Endothelial cell (in vitro differentiated cells): ENCODE measurements around the gene CACNA2D3. TPM values are rescaled to one million over a fixed set of nuclear protein-coding genes. Genes with fewer than 3 reads are reported as not detected.

Experiments used
- DNase-seq: peaks from one replicate; pipeline ENCODE4 v3.0.0; 2021; ENCODE audit warnings: low spot score
- H3K27ac Mint-ChIP-seq: one replicate; pipeline ENCODE4 v1.8.0; 2021; ENCODE audit warnings: mixed read lengths, inconsistent platforms; ENCODE audit not compliant: unreplicated experiment
- H3K27me3 Mint-ChIP-seq: one replicate; pipeline ENCODE4 v1.8.0; 2021; ENCODE audit warnings: mild to moderate bottlenecking, moderate library complexity, mixed read lengths, inconsistent platforms; ENCODE audit not compliant: unreplicated experiment
- H3K36me3 Mint-ChIP-seq: one replicate; pipeline ENCODE4 v1.8.0; 2021; ENCODE audit warnings: mild to moderate bottlenecking, low read depth, mixed read lengths, inconsistent platforms; ENCODE audit not compliant: unreplicated experiment
- H3K4me1 Mint-ChIP-seq: one replicate; pipeline ENCODE4 v1.8.0; 2021; ENCODE audit warnings: mild to moderate bottlenecking, mixed read lengths, inconsistent platforms; ENCODE audit not compliant: unreplicated experiment
- H3K4me3 Mint-ChIP-seq: one replicate; pipeline ENCODE4 v1.8.0; 2021; ENCODE audit warnings: mild to moderate bottlenecking, mixed read lengths, inconsistent platforms; ENCODE audit not compliant: unreplicated experiment
- H3K9me3 Mint-ChIP-seq: one replicate; pipeline ENCODE4 v1.8.0; 2021; ENCODE audit warnings: mixed read lengths, inconsistent platforms; ENCODE audit not compliant: unreplicated experiment
- total RNA-seq: library from RNA; stranded (reverse); fragmentation: NEBNext Ultra II Directional; extraction: Animal tissue kit (Norgen Biotek cat#: 25700); gene quantifications from one replicate; pipeline ENCODE4 v1.2.1, GENCODE V29; 2021; ENCODE audit not compliant: unreplicated experiment
- TF ChIP-seq, protein P1 (sequence below): fragments of 200-600 bp; sonication (generic); IDR thresholded peaks from one replicate; pipeline ENCODE4 v1.5.0; 2021; ENCODE audit warnings: antibody characterized with exemption; ENCODE audit not compliant: unreplicated experiment

The CACNA2D3 gene
- total RNA-seq, 1 donor from 2014 or later, result 0.46 TPM

GRCh38 chr3:54538346-54538745, 416.0 kb downstream of the CACNA2D3 start:
- H3K9me3 Mint-ChIP-seq, result no peaks in the 10 kb centered on the region
- TF ChIP-seq, protein P1, sequence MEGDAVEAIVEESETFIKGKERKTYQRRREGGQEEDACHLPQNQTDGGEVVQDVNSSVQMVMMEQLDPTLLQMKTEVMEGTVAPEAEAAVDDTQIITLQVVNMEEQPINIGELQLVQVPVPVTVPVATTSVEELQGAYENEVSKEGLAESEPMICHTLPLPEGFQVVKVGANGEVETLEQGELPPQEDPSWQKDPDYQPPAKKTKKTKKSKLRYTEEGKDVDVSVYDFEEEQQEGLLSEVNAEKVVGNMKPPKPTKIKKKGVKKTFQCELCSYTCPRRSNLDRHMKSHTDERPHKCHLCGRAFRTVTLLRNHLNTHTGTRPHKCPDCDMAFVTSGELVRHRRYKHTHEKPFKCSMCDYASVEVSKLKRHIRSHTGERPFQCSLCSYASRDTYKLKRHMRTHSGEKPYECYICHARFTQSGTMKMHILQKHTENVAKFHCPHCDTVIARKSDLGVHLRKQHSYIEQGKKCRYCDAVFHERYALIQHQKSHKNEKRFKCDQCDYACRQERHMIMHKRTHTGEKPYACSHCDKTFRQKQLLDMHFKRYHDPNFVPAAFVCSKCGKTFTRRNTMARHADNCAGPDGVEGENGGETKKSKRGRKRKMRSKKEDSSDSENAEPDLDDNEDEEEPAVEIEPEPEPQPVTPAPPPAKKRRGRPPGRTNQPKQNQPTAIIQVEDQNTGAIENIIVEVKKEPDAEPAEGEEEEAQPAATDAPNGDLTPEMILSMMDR, result peak; percentile 50
- peaks cover 8% of the 10 kb centered on the region for H3K27me3 Mint-ChIP-seq
- DNase-seq, result peak; percentile 26
- no peak overlapping the region for H3K4me3 Mint-ChIP-seq
- no peak overlapping the region for H3K27ac Mint-ChIP-seq
- no peaks in the 10 kb centered on the region for H3K4me1 Mint-ChIP-seq
- H3K36me3 Mint-ChIP-seq, result no peaks in the 10 kb centered on the region

DNA sequence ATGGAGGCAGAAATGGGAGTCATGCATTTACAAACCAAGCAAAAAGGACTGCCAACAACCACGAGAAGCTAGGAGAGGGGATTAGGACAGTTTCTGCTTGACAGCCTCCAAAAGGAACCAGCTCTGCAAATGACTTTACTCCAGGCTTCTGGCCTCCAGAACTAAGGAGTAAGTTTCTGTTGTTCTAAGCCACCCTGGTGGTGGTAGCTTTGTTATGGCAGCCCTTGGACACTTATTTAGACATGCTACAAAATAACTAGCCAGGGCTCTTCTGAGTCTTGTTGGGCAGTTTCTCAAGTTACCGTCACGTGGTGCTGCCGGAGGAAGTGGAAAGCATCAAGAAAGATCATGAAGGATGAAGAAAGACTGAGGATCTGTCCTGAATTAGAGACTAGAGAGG, 419.0 kb downstream of the CACNA2D3 start:
- Mint-ChIP-seq H3K4me1 (no peaks in the 10 kb centered on the region), H3K9me3 (no peaks in the 10 kb centered on the region), H3K27me3 (peaks cover 8% of the 10 kb centered on the region), H3K4me3 (no peak overlapping the region), H3K36me3 (no peaks in the 10 kb centered on the region), H3K27ac (no peak overlapping the region)
- DNase-seq, result no peak
- TF ChIP-seq, protein P1, result no peak

- Mint-ChIP-seq H3K9me3 (no peaks in the 10 kb centered on the region), H3K4me1 (no peaks in the 10 kb centered on the region), H3K36me3 (no peaks in the 10 kb centered on the region), H3K27me3 (peaks cover 5% of the 10 kb centered on the region), H3K4me3 (no peak overlapping the region), H3K27ac (no peak overlapping the region)
- DNase-seq, result no peak
- TF ChIP-seq, protein P1, result no peak
These were observed 421.1 kb downstream of the CACNA2D3 start for GRCh38 chr3:54543446-54543845.

GRCh38 chr3:54547051-54547450, 424.7 kb downstream of the CACNA2D3 start:
- Mint-ChIP-seq H3K9me3 (no peaks in the 10 kb centered on the region), H3K27me3 (peaks cover 2% of the 10 kb centered on the region), H3K36me3 (no peaks in the 10 kb centered on the region), H3K4me1 (no peaks in the 10 kb centered on the region), H3K4me3 (no peak overlapping the region), H3K27ac (no peak overlapping the region)
- no peak for DNase-seq
- TF ChIP-seq, protein P1, result no peak

- no peak overlapping the region for H3K27ac Mint-ChIP-seq
- no peaks in the 10 kb centered on the region for H3K9me3 Mint-ChIP-seq
- no peaks in the 10 kb centered on the region for H3K4me1 Mint-ChIP-seq
- no peak for DNase-seq
- no peaks in the 10 kb centered on the region for H3K36me3 Mint-ChIP-seq
- TF ChIP-seq, protein P1, result no peak
- H3K4me3 Mint-ChIP-seq, result no peak overlapping the region
- peaks cover 2% of the 10 kb centered on the region for H3K27me3 Mint-ChIP-seq
These were observed 425.5 kb downstream of the CACNA2D3 start for GRCh38 chr3:54547846-54548245.
